ENCODE measurements around the gene SFTA2.

SFTA2 gene

DNA sequence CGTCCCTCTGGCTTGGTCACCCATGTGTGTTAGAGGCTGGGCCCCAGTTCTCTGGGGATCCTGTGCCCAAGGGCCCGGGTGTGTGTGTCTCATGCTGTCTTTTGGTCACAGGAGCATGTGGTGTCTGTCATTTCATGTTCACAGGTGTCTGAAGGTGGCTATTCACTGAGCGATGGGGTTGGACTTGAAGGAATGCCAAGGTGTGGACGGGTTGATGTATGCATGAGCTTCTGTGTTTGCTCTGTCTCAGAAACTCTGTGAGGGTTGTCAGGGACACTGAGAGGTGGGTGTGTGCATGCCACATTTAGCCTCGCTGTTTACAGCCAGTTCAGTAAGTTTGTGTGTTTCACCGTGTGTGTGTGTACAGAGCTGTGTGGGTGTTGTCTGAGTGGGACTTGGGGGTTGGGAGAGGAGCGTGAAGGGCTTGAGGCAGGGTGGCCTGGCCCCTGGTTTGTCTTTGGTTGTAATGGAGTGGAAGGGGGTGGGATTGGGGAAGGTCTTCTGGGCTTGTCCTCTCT, 46.4 kb downstream of the SFTA2 start:
- peak overlapping the region; percentile 98 for H3K27ac ChIP-seq
- TF ChIP-seq ZFX (IDR thresholded peaks at IDR 0.05; ENCODE audit: borderline replicate concordance) (no peak), CTCF (IDR thresholded peaks at IDR 0.05) (no peak)

DNA sequence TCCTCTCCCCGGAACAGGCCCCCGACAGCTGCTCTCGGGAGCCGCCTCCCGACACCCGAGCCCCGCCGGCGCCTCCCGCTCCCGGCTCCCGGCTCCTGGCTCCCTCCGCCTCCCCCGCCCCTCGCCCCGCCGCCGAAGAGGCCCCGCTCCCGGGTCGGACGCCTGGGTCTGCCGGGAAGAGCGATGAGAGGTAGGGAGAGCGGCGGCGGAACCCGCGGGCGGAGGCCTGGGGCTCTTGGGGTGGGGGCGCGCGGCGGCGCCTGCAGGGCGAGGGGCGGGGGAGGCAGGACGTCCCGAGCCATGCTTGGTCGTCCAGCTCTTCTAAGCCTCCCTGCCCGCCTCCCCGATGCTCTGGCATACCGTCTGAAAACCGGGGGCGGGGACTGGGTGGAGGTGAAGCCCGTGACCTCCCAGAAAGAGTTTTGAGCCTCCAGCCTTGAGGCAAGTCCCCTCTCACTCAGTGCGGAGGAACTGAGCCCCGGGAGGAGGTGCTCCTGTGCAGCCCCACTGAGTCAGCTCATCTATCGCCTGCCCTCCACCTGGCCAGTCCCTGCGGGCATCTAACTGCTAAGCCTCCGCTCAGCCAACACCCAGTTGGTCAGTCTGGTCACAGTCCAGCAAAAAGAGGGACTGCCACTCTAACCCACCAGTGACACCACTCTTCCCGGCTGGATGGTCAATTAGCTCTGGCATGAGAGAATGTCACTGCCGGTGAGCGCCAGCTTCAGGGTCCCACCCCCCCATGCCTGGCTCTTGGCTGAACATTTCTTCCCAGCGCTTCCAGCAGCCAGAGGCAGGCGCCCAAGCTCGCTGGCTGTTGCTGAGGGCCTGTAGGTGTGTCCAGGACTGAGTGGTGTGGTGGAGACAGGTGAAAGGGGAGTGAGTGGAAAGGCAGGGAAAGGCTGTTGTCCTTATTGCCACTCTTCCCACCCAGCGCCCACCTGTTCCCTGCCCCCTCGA, 47.2 kb downstream of the SFTA2 start:
- H3K27ac ChIP-seq, result peak overlapping the region; percentile 98
- TF ChIP-seq CTCF (IDR thresholded peaks at IDR 0.05) (no peak), ZFX (IDR thresholded peaks at IDR 0.05; ENCODE audit: borderline replicate concordance) (no peak)

DNA sequence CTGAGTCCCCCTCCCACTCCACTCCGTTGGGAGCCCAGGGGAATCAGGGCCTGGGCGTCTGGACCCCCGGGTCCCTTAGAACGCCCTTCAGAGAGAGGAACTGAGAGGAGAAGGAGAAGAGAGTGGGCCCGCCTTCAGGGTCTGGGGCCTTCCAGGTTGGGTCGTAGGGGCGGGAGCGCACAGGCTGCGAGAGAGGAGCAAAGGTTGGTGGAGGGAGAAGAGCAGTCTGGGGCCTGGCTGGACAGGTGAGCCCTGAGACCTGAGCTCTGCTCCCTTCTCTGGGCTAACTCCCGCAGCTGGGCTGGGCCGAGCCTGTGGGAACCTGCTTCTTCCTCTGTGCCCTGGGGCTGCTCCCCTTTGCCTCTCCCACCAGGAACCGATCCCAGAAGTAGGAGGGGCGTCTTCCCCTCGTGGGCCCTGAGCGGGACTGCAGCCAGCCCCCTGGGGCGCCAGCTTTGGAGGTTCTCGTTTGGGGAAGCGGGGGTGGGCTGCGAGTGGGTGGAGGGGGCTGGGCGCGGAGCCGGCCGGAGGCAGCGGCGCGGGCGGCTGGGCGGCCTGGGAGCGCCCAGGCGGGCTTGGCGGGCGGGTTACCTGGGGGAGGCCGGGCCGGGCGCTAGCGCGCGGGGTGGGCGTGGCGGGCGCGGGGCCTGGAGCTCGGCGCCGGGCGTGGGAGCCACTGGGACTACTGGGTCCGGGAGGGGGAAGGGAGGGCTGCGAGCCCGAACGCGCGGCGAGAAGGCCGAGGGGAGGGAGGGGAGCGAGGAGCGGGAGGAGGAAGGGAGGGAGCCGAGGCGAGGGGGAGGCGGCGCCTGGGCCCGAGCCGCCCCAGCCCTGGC, 48.1 kb downstream of the SFTA2 start, which contains the start of gene DDR1:
DDR1 (plus strand) TSS at position 835 of the 836 bp plus-strand sequence. CDS start 4,211 bp downstream, outside the sequence.
- no peak for TF ChIP-seq ZFX (IDR thresholded peaks at IDR 0.05; ENCODE audit: borderline replicate concordance)
- no peak for TF ChIP-seq CTCF (IDR thresholded peaks at IDR 0.05)
- H3K27ac ChIP-seq, result peak within 1 kb of the TSS; percentile 98

- TF ChIP-seq ZFX (IDR thresholded peaks at IDR 0.05; ENCODE audit: borderline replicate concordance) (no peak), CTCF (IDR thresholded peaks at IDR 0.05) (no peak)
- peak overlapping the region; percentile 98 for H3K27ac ChIP-seq
These were observed 48.9 kb downstream of the SFTA2 start for GRCh38 chr6:30882759-30883684.

GRCh38 chr6:30882204-30882758, 49.7 kb downstream of the SFTA2 start:
- TF ChIP-seq CTCF (IDR thresholded peaks at IDR 0.05) (no peak), ZFX (IDR thresholded peaks at IDR 0.05; ENCODE audit: borderline replicate concordance) (no peak)
- peak overlapping the region; percentile 98 for H3K27ac ChIP-seq
